Raji (cell line): ENCODE measurements around the gene NEUROD1.

Experiments used
- POLR2A ChIP-seq: IDR thresholded peaks from 2 replicates; pipeline ENCODE4 v1.6.1; 2011; ENCODE audit warnings: low read depth, low read length, control low read depth; ENCODE audit not compliant: insufficient read depth

NEUROD1 gene

GRCh38 chr2:181658444-181658843 is 21.9 kb downstream of the NEUROD1 start:
- no peak for TF ChIP-seq POLR2A

DNA sequence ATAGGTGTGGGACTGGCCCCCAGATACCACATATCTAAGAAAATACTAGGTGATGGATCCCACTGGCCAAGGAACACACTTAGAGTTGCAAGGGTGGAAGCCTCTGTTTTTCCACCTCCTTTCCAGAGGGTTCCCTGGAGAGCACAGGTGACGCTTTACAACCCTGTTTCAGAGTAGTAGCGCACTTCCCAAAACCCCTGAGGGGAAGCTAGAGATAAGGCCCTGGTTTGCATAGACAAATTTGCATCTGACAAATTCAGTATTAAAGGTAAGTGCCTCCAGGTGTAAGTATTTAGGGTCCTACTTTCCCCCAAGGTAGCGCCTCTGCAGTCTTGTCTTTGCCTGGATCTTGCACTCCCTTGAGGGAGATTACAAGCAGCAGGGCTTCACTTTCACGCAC is 22.9 kb downstream of the NEUROD1 start:
- no peak for TF ChIP-seq POLR2A

DNA sequence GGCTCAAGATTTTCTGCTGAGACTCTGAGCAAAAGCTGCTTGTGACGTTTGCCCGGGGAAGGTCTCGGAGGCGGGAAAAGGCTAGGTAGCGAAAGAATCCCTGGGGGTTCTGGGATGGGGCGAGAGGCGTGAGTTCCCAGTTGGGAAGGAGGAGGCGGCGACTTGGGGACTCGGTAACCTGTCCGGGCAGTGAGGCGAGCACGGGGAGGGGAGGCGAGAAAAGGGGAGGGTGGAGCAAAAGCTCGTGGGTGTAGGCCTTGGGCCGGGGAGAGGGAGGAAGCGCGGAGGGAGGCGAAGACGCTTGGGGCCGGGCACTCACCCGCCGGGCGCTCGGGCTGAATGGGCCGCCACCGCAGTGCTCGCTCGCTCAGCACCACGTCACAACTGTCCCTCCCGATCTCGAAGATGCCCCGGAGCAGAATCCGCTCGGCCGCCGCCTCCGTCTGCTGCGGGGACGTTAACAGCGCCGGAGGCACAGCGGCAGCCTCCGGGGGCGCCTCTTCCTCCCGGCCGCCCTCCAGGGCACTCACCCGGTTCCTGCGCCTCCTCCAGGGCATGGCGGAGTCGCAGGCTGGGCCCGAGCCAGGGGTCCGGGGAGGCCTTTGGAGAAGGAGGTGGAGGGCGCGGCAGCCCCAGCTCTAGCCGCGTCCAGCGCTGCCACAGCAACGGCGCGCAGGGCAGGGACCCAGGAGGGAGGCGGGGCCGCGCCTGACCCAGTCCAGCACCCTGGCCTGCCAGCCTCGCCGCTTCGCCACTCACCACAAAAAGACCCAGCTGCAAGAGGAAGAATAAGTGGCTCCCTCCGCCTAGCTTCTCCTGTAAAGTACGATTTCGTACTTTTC is 23.6 kb downstream of the NEUROD1 start, which contains the start of gene CERKL:
CERKL (minus strand) TSS at position 656 of the 842 bp plus-strand sequence; CDS start at position 557, 99 bp downstream.
- no peak for TF ChIP-seq POLR2A

DNA sequence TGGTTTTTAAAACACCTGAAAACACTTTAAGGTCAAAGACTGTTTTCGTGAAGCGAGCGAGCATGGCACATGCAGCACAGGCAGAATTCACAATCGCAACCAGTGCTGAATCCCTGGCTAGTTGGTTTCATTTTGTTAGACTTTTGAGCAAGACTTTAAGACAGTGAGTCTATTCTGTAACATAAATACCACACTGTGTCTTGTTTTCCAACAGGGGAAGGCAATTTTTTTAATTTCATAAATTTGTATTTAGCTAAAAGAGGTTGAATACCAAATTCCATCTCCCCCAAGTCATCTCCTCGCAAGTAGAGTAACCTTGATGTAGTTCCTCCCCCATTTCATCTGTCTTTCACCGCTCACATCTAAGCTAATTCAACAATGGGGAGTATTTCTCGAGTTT is 24.8 kb downstream of the NEUROD1 start:
- no peak for TF ChIP-seq POLR2A

DNA sequence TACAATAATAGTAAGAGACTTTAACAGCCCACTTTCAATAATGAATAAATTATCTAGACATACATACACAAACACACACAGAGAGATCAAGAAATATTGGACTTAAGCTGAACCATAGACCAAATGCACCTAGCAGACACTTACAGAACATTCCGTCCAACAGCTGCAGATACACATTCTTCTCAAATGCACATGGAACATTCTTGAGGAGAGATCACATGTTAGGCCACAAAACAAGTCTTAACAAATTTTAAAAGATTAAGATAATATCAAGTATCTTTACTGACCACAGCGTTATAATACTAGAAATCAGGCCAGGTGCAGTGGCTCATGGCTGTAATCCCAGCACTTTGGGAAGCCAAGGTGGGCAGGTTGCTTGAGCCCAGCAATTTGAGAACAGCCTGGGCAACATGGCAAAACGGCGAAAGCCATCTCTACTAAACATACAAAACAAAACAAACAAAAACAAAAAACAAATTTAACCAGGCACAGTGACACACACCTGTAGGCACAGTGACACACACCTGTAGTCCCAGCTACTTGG is 30.8 kb downstream of the NEUROD1 start:
- no peak for TF ChIP-seq POLR2A

- no peak for TF ChIP-seq POLR2A
These were observed 31.7 kb downstream of the NEUROD1 start for GRCh38 chr2:181648478-181649155.

GRCh38 chr2:181646415-181646987 is 33.8 kb downstream of the NEUROD1 start:
- no peak for TF ChIP-seq POLR2A

DNA sequence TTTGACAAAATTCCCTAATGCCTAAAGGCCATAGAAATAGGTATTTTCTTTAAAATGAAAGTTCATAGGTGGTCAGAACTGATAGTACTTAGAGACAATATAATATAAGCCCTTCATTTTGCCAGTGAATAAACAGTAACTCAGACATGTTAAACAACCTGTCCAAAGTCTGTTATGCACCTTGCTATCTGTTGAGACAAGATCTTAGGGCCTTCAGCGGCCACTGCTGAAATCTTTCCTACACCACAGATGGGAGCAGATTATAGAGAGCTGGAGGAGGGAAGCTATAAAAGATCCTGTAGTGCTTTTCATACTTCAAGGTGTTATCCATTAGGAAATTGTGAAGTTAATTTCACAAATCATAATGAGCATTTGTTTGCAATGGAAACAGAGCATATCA is 37.2 kb downstream of the NEUROD1 start:
- TF ChIP-seq POLR2A: no peak

DNA sequence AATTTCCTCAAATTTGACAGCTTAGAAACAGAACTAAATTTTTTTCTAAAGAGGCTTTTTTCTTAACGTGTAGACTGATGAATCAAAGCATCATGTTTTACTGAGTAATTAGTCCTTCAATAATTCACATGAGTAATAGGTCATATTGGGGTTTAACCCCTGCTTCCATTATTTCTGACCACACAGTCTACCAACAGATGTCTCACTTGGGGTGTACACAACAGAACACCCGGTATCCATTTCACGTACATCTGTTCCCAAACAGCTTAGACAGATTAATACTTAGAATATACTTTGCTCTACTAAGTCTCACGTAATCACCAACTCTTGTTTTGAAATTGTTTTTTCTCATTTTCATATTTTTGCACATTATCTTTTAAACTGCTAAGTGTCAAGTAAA is 38.2 kb downstream of the NEUROD1 start:
- no peak for TF ChIP-seq POLR2A

GRCh38 chr2:181639686-181640085 is 40.6 kb downstream of the NEUROD1 start:
- TF ChIP-seq POLR2A: no peak

GRCh38 chr2:181632733-181633401 is 47.5 kb downstream of the NEUROD1 start:
- TF ChIP-seq POLR2A: no peak

- TF ChIP-seq POLR2A: no peak
These were observed 51.4 kb downstream of the NEUROD1 start for GRCh38 chr2:181628590-181629585.

DNA sequence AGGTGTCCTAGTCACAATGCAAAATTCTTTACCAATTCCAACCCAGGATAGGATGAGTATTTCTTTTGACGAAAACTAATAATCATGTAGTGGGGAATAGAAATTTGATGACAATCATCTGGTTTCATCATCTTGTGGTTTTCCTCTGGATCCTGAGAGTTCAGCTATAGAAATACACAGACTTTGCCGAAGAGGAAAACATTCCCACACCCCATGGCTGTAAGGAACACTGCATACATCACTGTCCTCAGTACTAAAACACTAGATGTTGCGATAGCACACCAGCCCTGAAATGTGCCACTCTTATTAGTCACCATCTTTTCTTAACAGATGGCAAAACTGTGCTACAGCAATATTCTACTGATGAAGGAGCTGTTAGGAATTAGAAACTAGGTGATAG is 52.8 kb downstream of the NEUROD1 start:
- no peak for TF ChIP-seq POLR2A

DNA sequence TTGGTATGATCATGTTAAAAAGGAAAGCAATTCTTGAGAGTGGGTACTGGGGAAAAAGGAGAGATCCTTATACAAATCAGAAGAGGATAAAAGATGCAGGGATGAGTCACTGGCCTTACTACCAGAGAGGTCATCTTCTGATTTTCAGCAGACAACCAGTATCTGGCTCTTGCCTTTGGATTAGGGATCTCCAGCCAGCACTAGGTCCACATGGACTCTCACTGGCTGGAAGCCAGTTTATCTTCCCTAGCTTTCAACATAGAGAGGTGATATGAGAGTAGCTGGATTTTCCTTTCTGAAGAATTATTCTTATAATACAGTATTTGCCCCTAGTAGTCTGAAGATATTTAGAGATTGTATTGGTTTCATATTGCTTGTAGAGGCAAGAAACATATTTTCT is 53.6 kb downstream of the NEUROD1 start:
- no peak for TF ChIP-seq POLR2A
